GM21576 (cell line): Measurements from ENCODE around the gene BNIP5.
A peak's percentile ranks its signal among the peaks of the same experiment; 100 is the strongest.

Source experiments
- ATAC-seq: cut with Tn5 transposase; IDR thresholded peaks from one replicate; pipeline ENCODE4 v1.9.1; 2021; ENCODE audit warnings: mild to moderate bottlenecking, moderate library complexity; ENCODE audit not compliant: unreplicated experiment

The BNIP5 gene

DNA sequence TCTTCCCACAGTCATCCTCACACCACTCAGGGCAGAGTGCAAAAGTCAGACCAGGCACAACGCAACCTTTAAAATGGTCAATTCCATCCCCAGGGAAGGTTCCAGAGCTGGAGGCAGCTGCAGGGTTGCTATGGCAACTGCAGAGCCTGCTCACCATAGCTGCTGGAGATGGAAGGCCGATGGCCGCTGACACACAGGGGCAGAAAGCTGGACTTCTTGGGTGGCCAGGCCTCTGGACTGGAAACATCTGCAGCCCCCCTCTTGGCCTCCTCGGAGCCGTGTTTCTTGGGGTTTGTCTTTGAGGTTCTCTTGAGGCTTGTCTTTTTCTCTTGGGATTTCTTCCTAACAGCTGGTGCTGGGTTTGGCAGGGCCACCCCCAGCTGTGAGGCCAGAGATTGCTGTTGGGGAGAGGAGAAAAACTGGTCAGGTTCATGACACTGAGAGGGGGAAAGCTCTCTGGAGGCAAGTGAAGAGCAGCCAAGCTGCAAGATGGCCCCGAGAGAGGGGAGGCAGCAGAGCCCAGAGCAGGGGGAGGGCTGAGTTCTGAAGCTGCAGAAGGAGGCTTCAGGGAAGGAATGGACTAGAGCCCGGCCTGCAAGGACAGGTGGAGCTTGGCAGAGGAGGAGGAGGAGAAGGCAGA is 10.2 kb downstream of the BNIP5 start:
- no peak for ATAC-seq

DNA sequence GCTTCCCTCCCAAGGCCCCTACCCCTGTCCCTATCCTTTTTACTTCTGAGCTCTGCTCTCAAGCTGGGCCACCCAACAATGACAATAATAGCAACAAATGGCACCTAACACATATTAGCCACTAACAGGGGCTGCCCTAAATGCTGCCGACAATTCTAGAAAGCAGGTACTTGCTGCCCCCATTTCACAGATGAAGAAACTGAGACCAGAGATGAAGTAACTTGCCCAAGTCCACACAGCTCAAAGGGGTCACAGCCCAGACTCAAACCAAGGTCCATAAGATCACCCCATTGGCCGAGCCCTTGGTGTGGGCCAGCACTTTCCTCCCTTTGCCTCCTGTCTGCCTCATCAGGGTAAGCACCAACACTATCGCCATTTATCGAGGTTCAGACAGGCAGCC is 12.0 kb downstream of the BNIP5 start:
- no peak for ATAC-seq

DNA sequence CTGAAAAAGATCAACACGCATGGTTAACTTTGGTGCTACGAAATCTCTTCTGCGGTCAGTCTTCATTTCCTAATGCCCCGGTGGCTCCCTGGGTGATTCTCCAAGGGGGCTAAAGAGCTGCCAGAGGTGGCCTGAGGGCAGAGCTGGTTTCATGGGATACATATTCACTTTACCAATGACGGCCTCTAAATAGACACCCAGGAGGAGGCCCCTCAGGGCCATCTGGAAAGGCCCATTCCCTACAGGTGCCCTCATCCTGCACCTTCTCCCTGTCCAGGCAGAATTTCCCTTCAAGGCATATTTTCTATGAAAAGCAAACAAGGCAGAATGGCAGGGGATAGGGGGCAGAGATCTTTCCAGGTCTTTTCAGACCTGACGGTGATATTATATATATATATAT is 12.5 kb downstream of the BNIP5 start:
- ATAC-seq, result no peak

DNA sequence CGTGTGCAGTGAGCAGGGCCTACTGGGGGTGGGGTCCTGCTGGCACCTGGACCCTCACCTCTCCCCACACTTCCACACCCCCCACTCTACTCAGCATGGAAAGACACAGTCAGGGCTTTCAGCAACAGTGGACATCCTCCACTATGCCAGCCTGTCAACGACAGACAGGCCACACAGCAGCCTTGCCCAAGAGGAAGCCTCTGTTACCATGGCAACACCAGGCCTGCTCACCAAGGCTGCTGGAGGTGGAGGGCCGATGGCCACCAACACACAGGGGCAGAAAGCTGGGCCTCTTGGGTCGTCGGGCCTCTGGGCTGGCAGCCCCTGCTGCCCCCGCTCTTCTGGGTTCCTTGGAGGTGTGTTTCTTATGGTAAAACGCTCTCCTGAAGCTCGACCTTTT is 13.6 kb downstream of the BNIP5 start:
- ATAC-seq, result no peak

DNA sequence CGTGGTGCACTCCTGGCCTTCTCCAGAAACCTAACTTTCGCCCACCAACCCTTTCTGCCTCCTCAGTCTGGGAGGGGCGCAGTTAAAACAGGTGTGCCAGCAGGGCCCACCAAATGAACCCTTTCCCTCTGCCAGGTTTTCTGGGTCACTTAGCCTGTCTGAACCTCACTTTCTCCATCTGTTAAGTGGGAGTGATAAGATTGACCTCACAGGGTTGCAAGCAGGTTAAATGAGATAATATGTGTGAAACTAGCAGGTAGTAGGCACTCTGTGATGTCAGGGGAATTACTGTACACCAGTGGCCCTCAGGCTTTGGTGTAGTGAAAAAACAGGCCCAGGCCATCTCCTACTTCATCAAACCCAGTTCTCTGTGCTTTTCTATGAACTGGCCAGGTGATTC is 14.1 kb downstream of the BNIP5 start:
- ATAC-seq, result no peak

DNA sequence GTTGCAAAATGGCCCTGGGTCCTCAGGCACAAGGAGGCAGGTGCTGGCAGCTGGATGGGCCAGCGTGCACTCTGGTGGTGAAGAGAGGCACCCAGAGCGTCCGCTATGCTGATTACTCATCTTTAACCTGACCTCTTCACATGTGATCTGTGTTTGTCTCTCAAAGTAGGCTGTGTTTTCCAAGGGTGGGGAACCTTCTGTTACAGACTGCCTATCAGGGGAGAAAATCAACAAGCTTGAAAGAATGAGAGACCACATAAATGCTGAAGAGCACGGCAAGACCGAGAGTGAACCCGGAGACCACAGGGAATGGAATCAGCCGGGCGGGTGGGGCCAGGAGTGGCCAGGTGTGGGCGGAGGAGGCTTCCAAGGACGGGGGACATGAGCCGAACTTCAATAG is 16.2 kb downstream of the BNIP5 start:
- no peak for ATAC-seq

DNA sequence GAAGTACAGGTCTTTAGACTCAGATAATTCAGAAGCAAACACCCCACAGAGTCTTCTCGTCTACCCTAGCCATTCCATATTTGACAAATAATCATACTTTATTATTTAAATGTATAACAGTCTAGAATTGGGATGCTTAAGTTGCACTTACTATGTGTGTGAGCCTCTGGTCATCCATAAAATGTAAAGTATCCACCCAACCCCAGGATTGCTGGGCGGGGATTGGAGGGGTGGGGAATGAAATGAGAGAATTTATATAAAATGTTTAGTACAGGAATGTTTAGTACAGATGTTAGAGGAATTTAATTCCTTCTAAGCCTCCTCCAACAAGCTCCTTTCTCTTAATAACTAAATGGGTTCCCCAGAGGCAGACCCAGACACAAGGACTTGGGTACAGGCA is 16.9 kb downstream of the BNIP5 start:
- no peak for ATAC-seq

DNA sequence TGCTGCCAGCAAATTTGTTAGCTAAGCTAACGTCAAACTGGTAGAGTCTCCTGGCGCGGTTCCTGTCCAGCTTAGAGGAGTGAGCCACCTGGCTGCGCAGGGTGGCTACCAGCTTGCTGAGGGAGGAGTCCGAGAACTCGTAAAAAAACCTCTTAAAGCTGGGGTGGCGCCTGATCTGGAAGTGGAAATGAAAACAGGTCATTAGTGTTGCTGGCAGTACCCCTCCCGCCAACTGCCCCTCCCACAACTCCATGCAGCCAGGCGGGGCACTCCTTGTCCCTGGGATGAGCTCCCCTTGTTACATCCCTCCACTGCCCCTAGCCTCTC is 17.3 kb downstream of the BNIP5 start:
- no peak for ATAC-seq

DNA sequence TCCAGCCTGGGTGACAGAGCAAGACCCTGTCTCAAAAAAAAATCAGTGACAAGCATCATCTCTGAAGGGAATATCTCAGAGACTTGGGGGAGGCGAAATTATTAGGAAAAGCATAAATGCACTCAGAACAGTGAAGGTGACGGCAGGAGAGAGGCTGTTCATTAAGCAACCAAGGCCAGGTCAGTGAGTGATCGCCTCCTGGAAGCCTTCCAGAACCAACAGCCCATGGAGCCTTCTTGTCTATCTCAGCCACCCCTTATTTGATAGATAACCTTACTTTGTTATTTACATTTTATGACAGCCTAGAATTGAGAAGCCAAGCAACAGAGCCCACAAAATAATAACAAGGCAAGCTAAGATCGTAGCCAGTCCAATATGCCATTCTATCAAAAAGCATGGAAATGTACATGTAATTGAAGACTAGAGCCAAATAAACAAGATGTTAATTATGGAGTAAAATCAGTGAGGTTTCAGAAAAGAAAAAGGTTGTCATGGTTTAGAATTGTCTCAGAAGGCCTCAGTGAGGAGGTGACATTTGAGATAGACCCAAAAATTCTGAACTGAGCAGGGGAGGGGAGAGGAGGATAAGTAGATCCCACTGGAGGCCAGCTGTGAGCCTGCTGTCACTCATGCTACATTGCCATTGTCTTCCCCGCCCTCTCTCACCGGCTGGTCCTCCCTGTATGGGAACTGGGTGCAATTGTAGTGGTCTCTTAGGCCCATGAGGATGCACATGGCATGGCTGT is 17.8 kb downstream of the BNIP5 start:
- no peak for ATAC-seq

DNA sequence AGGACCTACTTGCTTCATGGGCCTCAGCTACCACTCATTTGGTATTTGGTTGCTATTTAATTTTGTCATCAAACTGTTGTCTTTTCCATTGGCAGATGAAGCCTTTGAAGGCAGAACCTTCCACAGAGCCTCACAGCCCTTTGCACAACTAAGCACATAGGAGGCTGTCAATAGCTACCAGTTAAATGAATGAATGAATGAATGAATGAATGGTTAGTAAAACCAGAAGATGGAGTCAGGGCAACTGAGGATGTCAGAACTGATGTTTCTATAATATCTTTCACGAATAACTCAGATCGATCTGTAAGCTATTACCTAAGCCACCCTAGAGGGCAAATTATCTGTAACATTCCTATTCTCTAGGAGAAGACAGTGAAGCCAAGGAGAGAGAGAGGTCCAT is 19.1 kb downstream of the BNIP5 start:
- no peak for ATAC-seq

DNA sequence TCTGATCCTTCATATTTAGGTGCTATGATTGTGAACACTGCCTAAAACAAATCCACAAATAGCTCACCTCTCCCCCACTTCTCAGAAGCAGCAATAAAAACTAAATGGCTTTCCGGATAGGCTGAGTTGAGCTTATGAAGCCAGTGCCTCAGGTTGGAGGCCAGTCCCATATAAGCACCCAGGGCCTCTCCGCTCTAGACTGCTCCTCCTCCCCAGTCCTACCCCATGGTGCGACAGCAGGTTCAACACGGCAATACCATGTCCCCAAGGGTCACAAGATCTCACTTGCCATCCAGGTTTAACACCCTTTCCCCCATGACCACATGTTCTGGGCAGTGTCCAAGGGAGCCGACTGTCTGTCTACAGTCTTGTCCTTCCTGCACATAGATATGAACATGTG is 20.8 kb downstream of the BNIP5 start:
- ATAC-seq, result no peak

DNA sequence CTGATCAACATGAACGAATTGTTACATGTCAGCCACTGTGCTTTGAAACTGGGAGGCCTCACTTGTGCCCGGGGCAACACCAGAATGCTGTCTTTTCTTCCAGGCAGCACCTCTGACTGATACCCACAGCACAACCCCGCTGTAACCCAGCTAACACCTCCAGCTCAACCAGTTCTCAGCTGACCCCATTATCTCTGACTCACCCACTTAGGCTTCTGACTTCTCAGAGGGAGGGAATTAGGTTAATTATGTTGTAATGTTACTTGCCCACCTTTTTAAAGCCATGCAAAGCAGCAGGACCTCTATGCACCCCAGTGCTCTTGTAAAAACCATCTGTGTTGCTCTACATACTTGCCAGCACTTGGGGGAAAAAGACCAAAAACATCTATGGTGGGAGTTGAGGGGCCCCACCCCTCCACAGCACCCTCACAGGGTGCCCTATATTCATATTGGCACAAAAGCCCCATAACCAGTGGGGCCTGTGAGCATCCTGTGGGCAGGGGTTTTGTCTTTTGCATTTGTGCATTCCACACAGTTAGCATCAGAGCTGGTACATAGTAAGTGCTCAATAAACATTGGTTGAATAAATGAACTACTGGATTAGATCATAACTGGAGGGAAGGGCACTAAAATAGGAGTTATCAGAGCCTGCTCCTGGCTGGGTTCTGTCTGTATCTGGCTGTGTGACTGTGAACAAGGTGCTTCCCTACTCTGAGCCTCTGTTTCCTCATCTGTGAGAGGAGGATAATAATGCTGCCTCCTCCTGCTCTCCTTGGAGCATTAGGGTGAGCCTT is 22.3 kb downstream of the BNIP5 start:
- ATAC-seq, result no peak

DNA sequence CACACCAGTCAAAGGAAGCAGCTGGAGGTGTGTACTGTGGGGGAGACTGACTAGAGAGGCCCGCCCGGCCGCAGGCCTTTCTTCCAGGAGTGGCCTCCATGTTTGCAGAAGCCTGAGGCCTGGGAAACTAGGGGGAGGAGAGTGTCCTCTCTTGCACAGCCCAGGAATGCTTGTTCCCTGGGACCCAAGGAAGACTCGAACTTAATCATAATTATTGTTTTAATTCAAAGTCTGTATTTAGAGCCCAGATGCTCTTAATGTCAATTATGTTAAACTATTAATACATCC is 23.1 kb downstream of the BNIP5 start:
- no peak for ATAC-seq

DNA sequence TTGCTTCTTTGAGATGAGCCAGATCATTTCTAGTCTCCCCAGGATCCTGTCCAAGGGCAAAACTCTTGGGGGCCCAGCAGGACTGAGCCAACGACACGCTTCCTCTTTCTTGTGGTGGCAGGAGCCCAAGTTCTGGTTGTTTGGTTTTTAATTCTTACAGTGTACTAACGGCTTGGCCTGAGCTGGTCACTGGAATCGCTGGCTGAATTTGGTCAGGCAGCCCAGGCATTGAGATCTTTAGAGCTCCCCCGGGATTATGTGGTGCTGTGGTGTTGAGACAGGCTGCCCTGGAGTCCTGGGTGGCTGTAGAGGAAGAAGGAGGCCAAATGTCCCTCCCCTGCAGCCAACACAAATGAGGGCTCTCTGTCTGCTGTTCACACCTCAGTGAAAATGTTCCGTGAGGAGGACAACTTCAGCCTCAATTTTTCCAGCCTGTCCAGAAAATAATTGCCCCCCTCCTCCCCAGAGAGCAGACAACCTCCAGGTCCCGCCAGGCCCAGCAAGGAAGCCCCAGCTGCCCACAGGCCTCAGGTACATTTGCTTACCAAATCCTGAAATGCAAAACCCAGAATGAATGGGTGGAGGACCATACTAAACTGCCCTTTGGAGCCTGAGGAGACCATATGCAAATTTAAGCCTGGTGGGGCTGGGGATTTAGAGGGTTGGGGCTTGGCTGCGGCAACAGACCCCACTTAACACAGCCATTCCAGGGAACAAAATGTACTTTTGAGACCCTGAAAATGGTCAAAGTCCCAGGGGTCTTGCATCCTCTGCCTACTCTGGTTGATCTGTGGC is 23.6 kb downstream of the BNIP5 start:
- no peak for ATAC-seq

DNA sequence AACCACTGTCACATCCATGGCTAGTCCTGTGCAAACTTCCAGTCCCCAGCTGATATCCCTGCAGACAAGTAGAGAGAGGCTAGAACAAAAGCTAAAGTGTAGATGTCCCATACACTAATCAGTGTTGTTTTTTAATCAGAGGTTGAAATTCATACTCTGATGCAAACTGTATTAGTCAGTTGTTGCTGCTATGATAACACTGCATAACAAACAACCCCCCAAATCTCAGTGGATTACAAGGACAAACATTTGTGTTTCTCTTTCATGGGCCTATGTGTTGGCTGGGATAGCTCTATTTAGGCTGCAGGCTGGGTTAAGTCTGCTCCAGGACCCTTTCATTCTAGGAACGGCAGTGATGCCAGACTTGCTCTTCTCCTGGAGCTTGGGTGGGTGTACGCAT is 26.8 kb downstream of the BNIP5 start:
- no peak for ATAC-seq

DNA sequence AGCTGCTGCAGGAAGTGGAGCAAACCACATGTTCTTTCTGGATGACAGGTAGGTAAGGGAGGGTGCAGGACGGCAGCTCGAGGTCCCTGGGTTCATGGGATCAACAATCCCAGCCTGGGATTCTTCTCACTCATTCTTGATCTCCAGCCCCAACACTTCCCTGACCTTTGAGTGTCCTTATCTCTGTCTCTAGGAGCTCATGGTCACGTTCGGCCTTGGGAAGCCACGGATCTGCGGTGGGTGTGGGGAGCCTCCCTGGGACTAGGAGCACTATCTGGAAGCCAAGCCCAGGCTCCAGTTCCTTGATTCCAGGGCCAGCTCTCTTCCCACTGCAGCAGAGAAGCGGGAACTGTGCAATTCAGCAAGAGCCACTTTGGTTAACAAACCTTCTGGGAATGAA is 27.5 kb downstream of the BNIP5 start:
- ATAC-seq, result no peak

DNA sequence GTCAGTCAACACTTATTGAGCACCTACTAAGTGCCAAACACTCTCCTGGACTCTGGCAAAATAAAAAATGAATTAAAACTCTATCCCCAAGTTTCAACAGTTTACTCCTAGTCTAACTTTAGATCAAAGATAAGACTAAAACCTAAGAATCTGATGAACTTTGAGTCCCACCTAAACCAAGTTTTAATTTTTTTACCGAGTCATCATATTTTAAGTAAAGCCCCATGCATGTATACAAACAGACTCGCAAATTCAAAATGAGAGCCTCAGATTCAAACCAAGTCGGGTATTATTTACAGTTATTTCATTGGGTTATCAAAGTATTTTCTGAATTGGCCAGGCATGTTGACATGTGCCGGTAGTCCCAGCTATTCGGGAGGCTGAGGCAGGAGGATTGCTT is 28.2 kb downstream of the BNIP5 start:
- ATAC-seq, result no peak

DNA sequence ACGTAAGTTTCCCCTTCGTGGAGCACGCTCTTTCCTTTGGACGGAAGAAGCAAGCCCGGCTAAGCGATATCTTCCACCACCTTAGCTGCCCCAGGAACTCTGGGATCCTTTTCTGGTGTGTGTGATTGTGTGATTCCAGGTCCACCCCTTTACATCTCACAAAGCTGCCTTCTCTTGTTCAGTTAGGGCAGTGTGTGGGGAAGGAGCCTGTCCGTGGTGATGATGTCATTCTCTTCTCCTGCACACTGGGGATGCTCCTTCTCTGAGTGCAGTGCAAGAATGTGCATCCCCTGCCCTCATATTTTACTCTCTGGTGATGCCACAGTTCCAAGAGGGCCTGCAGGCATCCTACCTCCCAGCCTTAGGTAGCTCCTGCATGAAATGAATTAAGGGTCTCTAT is 30.3 kb downstream of the BNIP5 start:
- no peak for ATAC-seq

DNA sequence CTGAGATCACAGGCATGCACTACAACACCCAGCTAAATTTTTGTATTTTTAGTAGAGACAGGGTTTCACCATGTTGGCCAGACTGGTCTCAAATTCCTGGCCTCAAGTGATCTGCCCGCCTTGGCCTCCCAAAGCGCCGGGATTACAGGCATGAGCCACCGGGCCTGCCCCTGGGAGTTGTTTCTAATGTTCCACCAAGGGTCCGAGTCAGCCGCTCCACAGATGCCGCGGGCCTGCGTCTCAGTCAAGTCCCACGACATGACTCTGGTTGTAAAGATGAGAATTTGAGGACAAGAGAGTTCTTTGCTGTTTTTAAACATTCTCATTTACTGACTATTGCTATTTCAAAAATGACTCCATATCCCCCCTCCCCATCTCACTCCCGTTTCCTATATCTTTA is 30.8 kb downstream of the BNIP5 start:
- no peak for ATAC-seq

DNA sequence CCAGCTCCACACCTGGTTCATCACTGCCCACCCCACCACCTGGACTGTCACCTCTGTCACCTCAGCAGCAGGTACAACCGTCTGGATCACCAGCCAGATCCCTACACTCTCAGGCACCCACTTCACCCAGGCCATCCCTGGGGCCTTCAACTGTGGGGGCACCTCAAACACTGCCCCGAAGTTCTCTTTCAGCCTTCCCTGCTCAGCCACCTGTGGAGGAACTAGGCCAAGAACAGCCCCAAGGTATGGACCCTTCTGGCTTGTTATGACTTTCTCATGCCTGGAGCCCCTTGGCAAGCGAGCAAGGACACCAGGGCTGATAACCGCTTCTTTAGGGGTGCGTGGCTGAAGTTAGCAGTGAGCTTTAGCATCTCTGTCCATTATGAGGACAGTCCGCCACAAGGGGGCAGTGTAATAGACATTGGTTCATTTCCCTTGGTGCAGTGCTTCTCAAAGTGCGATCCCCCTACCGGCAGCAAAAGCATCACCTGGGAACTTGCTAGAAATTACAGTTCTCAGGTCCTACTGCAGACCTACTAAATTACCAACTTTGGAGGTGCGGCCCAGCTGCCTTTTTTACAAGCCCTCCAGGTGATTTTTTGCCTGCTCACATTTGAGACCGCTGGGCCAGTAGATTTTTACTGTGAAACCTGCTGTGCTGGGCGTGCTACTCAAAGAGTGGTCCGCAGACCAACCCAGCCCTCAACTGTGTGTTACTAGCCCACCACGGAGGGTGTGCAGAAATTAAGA is 34.3 kb downstream of the BNIP5 start:
- peak; percentile 62 for ATAC-seq

DNA sequence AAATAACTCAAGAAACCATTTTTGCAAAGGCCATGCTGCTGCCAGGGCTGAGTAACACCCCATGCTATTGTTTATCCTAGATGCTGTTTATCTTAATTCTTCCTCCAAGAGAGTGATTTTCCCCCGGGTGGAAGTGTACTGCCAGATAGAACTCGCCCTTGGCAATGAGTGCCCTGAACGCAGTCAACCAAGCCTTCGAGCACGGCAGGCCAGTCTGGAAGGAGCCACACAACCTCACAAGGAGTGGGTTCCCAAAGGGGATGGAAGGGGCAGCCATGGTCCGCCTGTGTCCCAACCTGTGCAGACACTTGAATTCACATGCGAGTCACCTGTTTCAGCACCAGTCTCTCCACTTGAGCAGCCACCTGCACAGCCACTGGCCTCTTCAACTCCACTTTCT is 34.9 kb downstream of the BNIP5 start:
- no peak for ATAC-seq
